HFF-Myc (cell line): ENCODE data around the gene CXCL16.

Experiments used
- DNase-seq: peaks from one replicate; pipeline ENCODE4 v3.0.0-alpha.2; 2011; ENCODE audit warnings: low read depth; ENCODE audit errors: extremely low read depth
- H3K4me3 ChIP-seq: replicated peaks from 2 replicates; pipeline ENCODE4 v1.5.1; 2011; ENCODE audit warnings: low read depth, mild to moderate bottlenecking, control low read depth, low read length
- TF ChIP-seq, protein P1 (sequence below): IDR thresholded peaks from 2 replicates; pipeline ENCODE4 v1.5.1; 2012; ENCODE audit warnings: mild to moderate bottlenecking, low read depth, low read length, control low read depth; ENCODE audit errors: missing control alignments

Gene CXCL16

DNA sequence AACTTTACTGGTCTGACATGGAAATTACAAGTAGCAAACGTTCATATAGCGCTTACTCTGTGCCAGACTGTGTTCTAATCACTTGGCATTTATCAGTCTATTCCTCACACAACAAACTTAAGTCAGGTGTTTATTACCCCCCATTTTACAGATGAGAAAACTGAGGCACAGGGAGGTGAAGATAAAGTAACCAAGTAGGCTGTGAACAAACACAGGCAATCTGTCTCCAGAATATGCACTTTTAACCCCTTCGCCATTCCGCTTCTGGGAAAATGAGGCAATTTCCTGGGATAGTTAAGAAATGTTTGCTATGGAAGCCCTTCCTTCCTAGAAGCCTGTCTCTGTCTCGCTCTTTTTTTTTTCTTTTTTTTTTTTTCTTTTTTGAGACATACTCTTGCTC is 12.2 kb upstream of the CXCL16 start:
- no peak overlapping the region for H3K4me3 ChIP-seq
- no peak for DNase-seq
- TF ChIP-seq, protein P1, sequence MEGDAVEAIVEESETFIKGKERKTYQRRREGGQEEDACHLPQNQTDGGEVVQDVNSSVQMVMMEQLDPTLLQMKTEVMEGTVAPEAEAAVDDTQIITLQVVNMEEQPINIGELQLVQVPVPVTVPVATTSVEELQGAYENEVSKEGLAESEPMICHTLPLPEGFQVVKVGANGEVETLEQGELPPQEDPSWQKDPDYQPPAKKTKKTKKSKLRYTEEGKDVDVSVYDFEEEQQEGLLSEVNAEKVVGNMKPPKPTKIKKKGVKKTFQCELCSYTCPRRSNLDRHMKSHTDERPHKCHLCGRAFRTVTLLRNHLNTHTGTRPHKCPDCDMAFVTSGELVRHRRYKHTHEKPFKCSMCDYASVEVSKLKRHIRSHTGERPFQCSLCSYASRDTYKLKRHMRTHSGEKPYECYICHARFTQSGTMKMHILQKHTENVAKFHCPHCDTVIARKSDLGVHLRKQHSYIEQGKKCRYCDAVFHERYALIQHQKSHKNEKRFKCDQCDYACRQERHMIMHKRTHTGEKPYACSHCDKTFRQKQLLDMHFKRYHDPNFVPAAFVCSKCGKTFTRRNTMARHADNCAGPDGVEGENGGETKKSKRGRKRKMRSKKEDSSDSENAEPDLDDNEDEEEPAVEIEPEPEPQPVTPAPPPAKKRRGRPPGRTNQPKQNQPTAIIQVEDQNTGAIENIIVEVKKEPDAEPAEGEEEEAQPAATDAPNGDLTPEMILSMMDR = no peak

DNA sequence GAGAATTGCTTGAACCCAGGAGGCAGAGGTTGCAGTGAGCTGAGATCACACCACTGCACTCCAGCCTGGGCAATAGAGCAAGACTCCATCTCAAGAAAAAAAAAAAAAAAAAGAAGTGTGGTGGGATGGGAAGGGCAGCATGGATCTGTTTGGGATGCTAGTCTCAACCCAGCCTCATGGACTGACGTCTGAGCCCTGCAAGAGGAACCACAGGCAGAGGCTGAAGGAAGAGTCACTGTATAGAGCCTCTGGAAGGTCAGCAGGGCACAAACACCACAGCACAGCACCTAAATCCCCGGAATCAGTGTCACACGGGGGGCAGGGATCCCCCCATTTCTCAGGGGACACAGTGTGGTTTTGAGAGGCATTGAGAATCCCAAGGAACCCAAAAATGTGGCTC is 10.9 kb upstream of the CXCL16 start:
- DNase-seq = no peak
- TF ChIP-seq, protein P1 = no peak
- no peak overlapping the region for H3K4me3 ChIP-seq

DNA sequence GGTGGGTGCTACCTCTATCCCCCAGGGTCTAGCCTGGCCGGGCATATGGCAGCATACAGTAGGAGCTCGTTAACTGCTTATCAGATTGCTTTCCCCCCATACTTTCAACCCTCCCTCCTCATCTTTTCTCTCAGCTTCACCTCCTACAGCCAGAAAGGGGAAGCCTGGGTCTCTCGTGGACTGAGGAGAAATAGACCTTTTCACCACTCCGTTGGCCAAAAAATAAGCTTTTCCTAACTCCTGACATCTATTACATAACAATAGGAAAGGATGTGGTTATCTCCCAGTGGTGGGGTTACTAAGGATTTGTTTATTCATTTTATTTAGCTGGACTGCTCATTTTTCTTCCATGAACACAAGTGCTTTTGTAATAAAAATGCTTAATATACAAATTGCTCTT is 9.0 kb upstream of the CXCL16 start:
- no peak overlapping the region for H3K4me3 ChIP-seq
- DNase-seq = no peak
- TF ChIP-seq, protein P1 = no peak

DNA sequence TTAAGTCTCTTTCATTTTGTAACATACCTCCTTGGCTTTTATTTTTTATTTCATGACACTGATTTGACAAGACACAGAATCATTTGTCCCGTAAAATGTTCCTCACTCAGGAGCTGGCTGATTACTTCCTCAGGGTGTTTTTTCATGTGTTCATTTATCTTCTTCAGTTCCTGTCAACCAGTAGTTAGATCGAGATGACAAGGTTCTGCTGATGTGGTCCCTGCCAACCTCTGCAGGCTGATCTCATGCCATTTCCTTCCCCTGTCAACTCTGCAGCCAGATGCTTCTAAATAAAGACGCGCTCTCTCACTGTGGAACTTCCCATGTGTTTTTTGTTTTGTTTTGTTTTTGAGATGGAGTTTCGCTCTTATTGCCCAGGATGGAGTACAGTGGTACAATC is 8.1 kb upstream of the CXCL16 start:
- DNase-seq = no peak
- H3K4me3 ChIP-seq = no peak overlapping the region

DNA sequence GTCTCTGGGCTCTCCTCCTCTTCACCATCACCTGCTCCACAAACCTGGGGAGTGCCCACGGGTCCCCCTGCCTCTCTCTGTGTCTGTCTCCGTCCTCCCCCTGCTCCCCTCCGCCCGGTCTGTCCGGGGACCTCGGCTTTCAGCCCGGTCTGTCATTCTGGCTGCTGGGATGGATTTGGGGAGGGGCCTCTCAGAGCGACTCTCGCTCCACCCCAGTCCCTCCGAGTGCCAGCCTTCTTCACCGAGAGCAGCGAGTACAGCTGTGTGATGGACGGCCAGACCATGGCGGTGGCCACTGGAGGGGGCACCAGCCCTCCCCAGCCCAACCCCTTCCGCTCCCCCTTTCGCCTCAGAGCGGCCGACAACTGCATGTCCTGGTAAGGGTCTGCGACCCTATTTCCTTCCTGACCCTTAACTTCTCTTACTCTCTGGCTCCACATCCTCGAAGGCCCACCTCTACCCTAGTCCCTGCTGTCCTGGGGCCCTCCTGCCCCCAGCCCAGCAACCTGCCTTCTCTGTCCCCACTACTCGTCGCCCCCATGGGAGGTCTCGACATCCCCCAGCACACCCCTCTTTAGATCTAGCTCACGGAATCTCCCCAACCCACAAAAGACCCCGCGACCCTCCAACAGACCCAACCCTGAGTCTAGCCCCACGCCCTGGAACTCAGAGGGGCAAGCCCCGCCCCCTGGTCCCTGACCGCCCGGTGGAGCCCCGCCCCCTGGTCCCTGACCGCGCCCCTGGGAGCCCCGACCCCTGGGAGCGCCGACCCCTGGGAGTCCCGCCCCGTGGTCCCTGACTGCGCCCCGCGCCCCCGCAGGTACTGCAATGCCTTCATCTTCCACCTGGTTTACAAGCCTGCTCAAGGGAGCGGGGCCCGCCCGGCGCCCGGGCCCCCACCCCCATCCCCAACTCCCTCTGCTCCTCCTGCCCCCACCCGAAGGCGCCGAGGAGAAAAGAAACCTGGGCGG is 5.6 kb upstream of the CXCL16 start:
- no peak overlapping the region for H3K4me3 ChIP-seq
- no peak for DNase-seq
- TF ChIP-seq, protein P1 = peak; percentile 4

More for the DNA sequence above, 8.1 kb upstream of the CXCL16 start:
- TF ChIP-seq, protein P1 = no peak

DNA sequence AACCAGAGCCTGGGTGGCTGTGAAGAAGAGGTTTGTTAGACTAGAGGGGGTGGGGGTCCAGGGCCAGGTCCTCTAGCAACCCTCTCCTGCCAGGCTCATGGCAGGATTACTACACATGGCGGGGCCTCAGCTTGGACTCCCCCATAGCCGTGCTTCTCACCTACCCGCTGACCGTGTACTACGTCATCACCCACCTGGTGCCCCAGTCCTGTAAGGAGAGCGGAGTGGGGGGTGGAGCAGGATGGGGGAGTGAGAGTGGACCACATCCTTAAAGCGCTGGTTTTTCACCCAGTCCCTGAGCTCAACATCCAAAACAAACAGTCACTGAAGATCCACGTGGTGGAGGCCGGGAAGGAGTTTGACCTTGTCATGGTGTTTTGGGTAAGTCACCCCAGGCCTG is 4.2 kb upstream of the CXCL16 start:
- H3K4me3 ChIP-seq = no peak overlapping the region
- DNase-seq = no peak
- TF ChIP-seq, protein P1 = no peak
